SH-SY5Y (cell line): Measurements from ENCODE around the gene SUB1.

Experiments
- GATA2 ChIP-seq: IDR thresholded peaks from 2 replicates; pipeline ENCODE4 v1.6.1; 2011; ENCODE audit warnings: mild to moderate bottlenecking, low read depth, low read length
- GATA3 ChIP-seq: IDR thresholded peaks from 2 replicates; pipeline ENCODE4 v1.6.1; 2011; ENCODE audit warnings: low read depth, mild to moderate bottlenecking, low read length, moderate library complexity

DNA sequence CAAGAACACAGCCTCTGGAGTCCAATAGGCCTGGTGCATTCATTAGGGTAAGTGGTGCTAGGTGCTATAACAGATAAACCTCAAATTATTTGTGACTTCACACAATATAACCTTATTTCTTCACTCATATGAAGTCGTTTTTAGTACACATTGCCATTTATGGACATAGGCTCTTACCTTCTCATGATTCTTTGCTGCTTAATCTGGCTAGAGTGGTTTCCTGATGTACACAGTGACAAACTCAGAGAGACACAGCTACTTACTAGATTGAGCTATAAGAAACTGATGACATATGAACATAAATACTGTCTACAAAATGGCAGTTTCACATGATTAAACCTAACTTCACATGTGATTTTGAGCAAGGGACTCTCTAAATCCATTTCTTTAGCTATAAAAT is 14.2 kb upstream of the SUB1 start:
- TF ChIP-seq GATA2, result no peak
- no peak for TF ChIP-seq GATA3
